ENCODE measurements around the gene ABCF2.

The ABCF2 gene

GRCh38 chr7:151236406-151236805 is 9.4 kb upstream of the ABCF2 start:
- H3K36me3 ChIP-seq = peaks cover 53% of the 10 kb centered on the region
- TF ChIP-seq CTCF (IDR thresholded peaks at IDR 0.05; ENCODE audit: low read depth, low read length) = no peak
- H3K4me3 ChIP-seq (ENCODE audit: low read depth, low read length) = no peak overlapping the region
- no peaks in the 10 kb centered on the region for H3K27me3 ChIP-seq
- DNase-seq = no peak
- H3K9me3 ChIP-seq = no peaks in the 10 kb centered on the region
- peaks cover 6% of the 10 kb centered on the region for H3K4me1 ChIP-seq

DNA sequence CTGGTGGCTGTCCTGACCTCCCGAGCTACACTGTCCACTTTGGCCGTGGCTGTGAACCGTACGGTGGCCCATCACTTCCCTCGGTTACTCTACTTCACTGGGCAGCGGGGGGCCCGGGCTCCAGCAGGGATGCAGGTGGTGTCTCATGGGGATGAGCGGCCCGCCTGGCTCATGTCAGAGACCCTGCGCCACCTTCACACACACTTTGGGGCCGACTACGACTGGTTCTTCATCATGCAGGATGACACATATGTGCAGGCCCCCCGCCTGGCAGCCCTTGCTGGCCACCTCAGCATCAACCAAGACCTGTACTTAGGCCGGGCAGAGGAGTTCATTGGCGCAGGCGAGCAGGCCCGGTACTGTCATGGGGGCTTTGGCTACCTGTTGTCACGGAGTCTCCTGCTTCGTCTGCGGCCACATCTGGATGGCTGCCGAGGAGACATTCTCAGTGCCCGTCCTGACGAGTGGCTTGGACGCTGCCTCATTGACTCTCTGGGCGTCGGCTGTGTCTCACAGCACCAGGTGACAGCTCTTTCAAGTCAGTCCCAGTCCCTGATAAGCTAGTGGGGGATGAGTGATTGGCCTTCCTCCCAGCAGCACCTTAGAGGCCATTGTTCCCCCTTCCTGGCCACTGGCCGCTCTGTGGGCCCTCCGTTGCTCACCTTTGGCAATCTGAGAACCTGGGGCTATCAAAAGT is 8.2 kb upstream of the ABCF2 start:
- DNase-seq = no peak
- Histone ChIP-seq H3K4me3 (ENCODE audit: low read depth, low read length) (no peak overlapping the region), H3K9me3 (no peaks in the 10 kb centered on the region), H3K4me1 (peaks cover 6% of the 10 kb centered on the region), H3K27me3 (no peaks in the 10 kb centered on the region), H3K36me3 (peaks cover 50% of the 10 kb centered on the region)
- no peak for TF ChIP-seq CTCF (IDR thresholded peaks at IDR 0.05; ENCODE audit: low read depth, low read length)

DNA sequence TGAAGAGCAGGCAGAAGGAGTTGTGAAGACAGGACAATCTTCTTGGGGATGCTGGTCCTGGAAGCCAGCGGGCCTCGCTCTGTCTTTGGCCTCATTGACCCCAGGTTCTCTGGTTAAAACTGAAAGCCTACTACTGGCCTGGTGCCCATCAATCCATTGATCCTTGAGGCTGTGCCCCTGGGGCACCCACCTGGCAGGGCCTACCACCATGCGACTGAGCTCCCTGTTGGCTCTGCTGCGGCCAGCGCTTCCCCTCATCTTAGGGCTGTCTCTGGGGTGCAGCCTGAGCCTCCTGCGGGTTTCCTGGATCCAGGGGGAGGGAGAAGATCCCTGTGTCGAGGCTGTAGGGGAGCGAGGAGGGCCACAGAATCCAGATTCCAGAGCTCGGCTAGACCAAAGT is 6.8 kb upstream of the ABCF2 start:
- no peak for TF ChIP-seq CTCF (IDR thresholded peaks at IDR 0.05; ENCODE audit: low read depth, low read length)
- peaks cover 50% of the 10 kb centered on the region for H3K36me3 ChIP-seq
- H3K9me3 ChIP-seq = no peaks in the 10 kb centered on the region
- H3K4me1 ChIP-seq = peaks cover 6% of the 10 kb centered on the region
- H3K4me3 ChIP-seq (ENCODE audit: low read depth, low read length) = peak overlapping the region; percentile 98
- DNase-seq = no peak
- no peaks in the 10 kb centered on the region for H3K27me3 ChIP-seq

GRCh38 chr7:151232917-151233701 is 6.1 kb upstream of the ABCF2 start:
- peaks cover 46% of the 10 kb centered on the region for H3K36me3 ChIP-seq
- H3K9me3 ChIP-seq = no peaks in the 10 kb centered on the region
- DNase-seq = peak; percentile 65
- H3K27me3 ChIP-seq = no peaks in the 10 kb centered on the region
- peaks cover 6% of the 10 kb centered on the region for H3K4me1 ChIP-seq
- TF ChIP-seq CTCF (IDR thresholded peaks at IDR 0.05; ENCODE audit: low read depth, low read length) = no peak
- H3K4me3 ChIP-seq (ENCODE audit: low read depth, low read length) = peak overlapping the region; percentile 98

- no peak for TF ChIP-seq CTCF (IDR thresholded peaks at IDR 0.05; ENCODE audit: low read depth, low read length)
- peaks cover 6% of the 10 kb centered on the region for H3K4me1 ChIP-seq
- no peaks in the 10 kb centered on the region for H3K27me3 ChIP-seq
- peak within 1 kb of the TSS; percentile 98 for H3K4me3 ChIP-seq (ENCODE audit: low read depth, low read length)
- no peaks in the 10 kb centered on the region for H3K9me3 ChIP-seq
- H3K36me3 ChIP-seq = peaks cover 39% of the 10 kb centered on the region
- DNase-seq = peak; percentile 94
These were observed 5.3 kb upstream of the ABCF2 start, which contains the start of gene CHPF2 for GRCh38 chr7:151232091-151232916. Gene CHPF2, plus strand, starts transcription at chr7:151232483. Its CDS starts 1,529 bp downstream, at chr7:151234012.
